PC-9 (cell line): ENCODE measurements around the gene AMACR. TPM values are rescaled to one million over a fixed set of nuclear protein-coding genes. Genes with fewer than 3 reads are reported as not detected.

Experiments used
- BruUV-seq: library from RNA; stranded (reverse); fragments of 400-500 nt; replicated peaks from 2 replicates; lab custom pipeline; 2021; lab: Mats Ljungman, UMichigan
- CTCF ChIA-PET: fragments of 300-600 bp; sonication (Branson Sonifier 250); formaldehyde crosslinking; loops from one replicate; lab custom pipeline; 2022; ENCODE audit warnings: antibody characterized with exemption; lab: Charles Lee
- POLR2A ChIA-PET: fragments of 300-600 bp; sonication (Branson Sonifier 250); formaldehyde crosslinking; loops from one replicate; lab custom pipeline; 2022; ENCODE audit warnings: antibody characterized with exemption; ENCODE audit not compliant: unreplicated experiment; lab: Charles Lee
- DNase-seq, 2 experiments: peaks; one replicate each; pipeline versions ENCODE4 v3.0.0 to v3.0.0-alpha.2; 2015 to 2022; ENCODE audit warnings: mixed read lengths in 1 of 2
- H2AFZ ChIP-seq: fragments of 200-600 bp; sonication (generic); 2 replicates; pipeline ENCODE4 v1.8.1; 2017; ENCODE audit warnings: antibody characterized with exemption
- H3F3A ChIP-seq: fragments of 200-600 bp; sonication (generic); 2 replicates; pipeline ENCODE4 v1.8.1; 2017; ENCODE audit warnings: antibody characterized with exemption, mild to moderate bottlenecking, low read depth; ENCODE audit not compliant: insufficient read depth
- H3K27ac ChIP-seq: fragments of 200-600 bp; sonication (generic); 2 replicates; pipeline ENCODE4 v1.6.1; 2016; ENCODE audit warnings: mixed run types
- H3K27me3 ChIP-seq: fragments of 200-600 bp; sonication (generic); 2 replicates; pipeline ENCODE4 v1.6.1; 2016; ENCODE audit warnings: low read depth, mixed run types; ENCODE audit not compliant: insufficient read depth
- H3K36me3 ChIP-seq: fragments of 200-600 bp; sonication (generic); 2 replicates; pipeline ENCODE4 v1.6.1; 2016; ENCODE audit warnings: low read depth, mixed run types
- H3K4me1 ChIP-seq: fragments of 200-600 bp; sonication (generic); replicated peaks from 2 replicates; pipeline ENCODE4 v1.6.1; 2016; ENCODE audit warnings: mixed run types; ENCODE audit not compliant: insufficient read depth
- H3K4me2 ChIP-seq: fragments of 200-600 bp; sonication (generic); 2 replicates; pipeline ENCODE4 v1.6.1; 2017; ENCODE audit warnings: mixed run types
- H3K4me3 ChIP-seq: fragments of 200-600 bp; sonication (generic); 2 replicates; pipeline ENCODE4 v1.6.1; 2016; ENCODE audit warnings: mixed run types
- H3K79me2 ChIP-seq: fragments of 200-600 bp; sonication (generic); 2 replicates; pipeline ENCODE4 v1.6.1; 2017; ENCODE audit warnings: low read depth, mixed run types
- H3K9me2 ChIP-seq: fragments of 200-600 bp; sonication (generic); 2 replicates; pipeline ENCODE4 v1.8.1; 2017; ENCODE audit warnings: mild to moderate bottlenecking; ENCODE audit not compliant: insufficient read depth
- H3K9me3 ChIP-seq: fragments of 200-600 bp; sonication (generic); 2 replicates; pipeline ENCODE4 v1.8.1; 2016; ENCODE audit warnings: low read depth; ENCODE audit not compliant: insufficient read depth
- H4K20me1 ChIP-seq: fragments of 200-600 bp; sonication (generic); 2 replicates; pipeline ENCODE4 v1.8.1; 2017; ENCODE audit not compliant: insufficient read depth
- EZH2 ChIP-seq: fragments of 200-600 bp; sonication (generic); IDR thresholded peaks from 2 replicates; pipeline ENCODE4 v1.8.0; 2017; ENCODE audit warnings: antibody characterized with exemption, low read depth
- intact Hi-C: fragments of 100-400 bp; cut with micrococcal nuclease; formaldehyde crosslinking; loops from one replicate; pipeline ENCODE4 v1.10.0; 2022; ENCODE audit not compliant: unreplicated experiment
- total RNA-seq: library from RNA; stranded (reverse); gene quantifications from 2 replicates; pipeline ENCODE4 v1.2.3, GENCODE V29; 2021
- TF ChIP-seq, protein P1 (sequence below): fragments of 200-600 bp; sonication (generic); conservative IDR thresholded peaks from 2 replicates; pipeline ENCODE4 v1.6.1; 2017; ENCODE audit warnings: mixed run types, antibody characterized with exemption, mild to moderate bottlenecking, moderate library complexity

The AMACR gene
- total RNA-seq, 1 experiment from 2014 or later: 31.2 TPM

GRCh38 chr5:34030048-34030447, 22.2 kb upstream of the AMACR start:
- H3K27me3 ChIP-seq: no peaks in the 10 kb centered on the region
- no peaks in the 10 kb centered on the region for H3K36me3 ChIP-seq
- no peak overlapping the region for H3K27ac ChIP-seq
- BruUV-seq: no TSS peak
- no peak for DNase-seq
- no peak overlapping the region for H3K4me3 ChIP-seq
- ChIA-PET CTCF (no interaction called here), POLR2A (interaction anchor here (0.6 to 0.7 kb wide), 2 partner anchors 22 to 1101 kb away, joined by 6 read pairs; no protein-coding TSS in a partner anchor)
- no peaks in the 10 kb centered on the region for H3K79me2 ChIP-seq
- H3K4me1 ChIP-seq: no peaks in the 10 kb centered on the region
- H3K4me2 ChIP-seq: no peak overlapping the region
- H2AFZ ChIP-seq: no peak overlapping the region
- intact Hi-C loops: no loop called here
- H3F3A ChIP-seq: no peaks in the 10 kb centered on the region
- no peaks in the 10 kb centered on the region for H3K9me2 ChIP-seq
- no peak for TF ChIP-seq EZH2
- TF ChIP-seq, protein P1, sequence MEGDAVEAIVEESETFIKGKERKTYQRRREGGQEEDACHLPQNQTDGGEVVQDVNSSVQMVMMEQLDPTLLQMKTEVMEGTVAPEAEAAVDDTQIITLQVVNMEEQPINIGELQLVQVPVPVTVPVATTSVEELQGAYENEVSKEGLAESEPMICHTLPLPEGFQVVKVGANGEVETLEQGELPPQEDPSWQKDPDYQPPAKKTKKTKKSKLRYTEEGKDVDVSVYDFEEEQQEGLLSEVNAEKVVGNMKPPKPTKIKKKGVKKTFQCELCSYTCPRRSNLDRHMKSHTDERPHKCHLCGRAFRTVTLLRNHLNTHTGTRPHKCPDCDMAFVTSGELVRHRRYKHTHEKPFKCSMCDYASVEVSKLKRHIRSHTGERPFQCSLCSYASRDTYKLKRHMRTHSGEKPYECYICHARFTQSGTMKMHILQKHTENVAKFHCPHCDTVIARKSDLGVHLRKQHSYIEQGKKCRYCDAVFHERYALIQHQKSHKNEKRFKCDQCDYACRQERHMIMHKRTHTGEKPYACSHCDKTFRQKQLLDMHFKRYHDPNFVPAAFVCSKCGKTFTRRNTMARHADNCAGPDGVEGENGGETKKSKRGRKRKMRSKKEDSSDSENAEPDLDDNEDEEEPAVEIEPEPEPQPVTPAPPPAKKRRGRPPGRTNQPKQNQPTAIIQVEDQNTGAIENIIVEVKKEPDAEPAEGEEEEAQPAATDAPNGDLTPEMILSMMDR: no peak
- no peaks in the 10 kb centered on the region for H4K20me1 ChIP-seq
- H3K9me3 ChIP-seq: no peaks in the 10 kb centered on the region

GRCh38 chr5:34028349-34028748, 20.5 kb upstream of the AMACR start:
- ChIA-PET CTCF (no interaction called here), POLR2A (no interaction called here)
- no peak for DNase-seq
- TF ChIP-seq EZH2: no peak
- TF ChIP-seq, protein P1: no peak
- Histone ChIP-seq H2AFZ (no peak overlapping the region), H3K4me2 (no peak overlapping the region), H3F3A (no peaks in the 10 kb centered on the region), H3K9me3 (no peaks in the 10 kb centered on the region), H3K36me3 (no peaks in the 10 kb centered on the region), H3K4me1 (no peaks in the 10 kb centered on the region), H3K79me2 (no peaks in the 10 kb centered on the region), H3K27ac (no peak overlapping the region), H3K27me3 (no peaks in the 10 kb centered on the region), H3K4me3 (no peak overlapping the region), H4K20me1 (no peaks in the 10 kb centered on the region), H3K9me2 (no peaks in the 10 kb centered on the region)
- BruUV-seq: no TSS peak
- intact Hi-C loops: no loop called here

GRCh38 chr5:34026089-34026761, 18.4 kb upstream of the AMACR start:
- ChIA-PET CTCF (no interaction called here), POLR2A (no interaction called here)
- Histone ChIP-seq H3K27me3 (no peaks in the 10 kb centered on the region), H3K9me2 (no peaks in the 10 kb centered on the region), H4K20me1 (no peaks in the 10 kb centered on the region), H3K4me2 (no peak overlapping the region), H3K9me3 (no peaks in the 10 kb centered on the region), H3K79me2 (no peaks in the 10 kb centered on the region), H3K4me3 (no peak overlapping the region), H3K27ac (no peak overlapping the region), H3K4me1 (no peaks in the 10 kb centered on the region), H3F3A (no peaks in the 10 kb centered on the region), H2AFZ (peak overlapping the region; percentile 46; the same call in 1 of the 2 replicates), H3K36me3 (no peaks in the 10 kb centered on the region)
- DNase-seq: no peak
- intact Hi-C loops: no loop called here
- BruUV-seq: no TSS peak
- TF ChIP-seq EZH2: no peak
- TF ChIP-seq, protein P1: no peak
